SK-N-SH (cell line): Measurements from ENCODE around the gene PPP2R5E. TPM values are rescaled to one million over a fixed set of nuclear protein-coding genes. Genes with fewer than 3 reads are reported as not detected.

Experiments
- CTCF ChIA-PET: fragments of 300-600, 350-600 bp; formaldehyde crosslinking; extraction: SDS; loops from one replicate; lab custom pipeline; 2021; lab: Yijun Ruan, JAX
- POLR2A ChIA-PET: fragments of 350-600 bp; sonication (Branson Sonifier 250); formaldehyde crosslinking; extraction: SDS; loops from one replicate; lab custom pipeline; 2020; ENCODE audit warnings: antibody characterized with exemption, inconsistent platforms; lab: Yijun Ruan, JAX
- DNase-seq: peaks from one replicate; pipeline ENCODE4 v3.0.0; 2012
- H2AFZ ChIP-seq: fragments of 200-600 bp; sonication (generic); 2 replicates; pipeline ENCODE4 v1.8.1; 2016; ENCODE audit warnings: antibody characterized with exemption, mild to moderate bottlenecking, low read depth
- H3F3A ChIP-seq: fragments of 200-600 bp; sonication (generic); replicated peaks from 2 replicates; pipeline ENCODE3; 2016; ENCODE audit warnings: antibody characterized with exemption, mild to moderate bottlenecking; ENCODE audit not compliant: insufficient read depth
- H3K27ac ChIP-seq, 2 experiments: fragments of 200-500 bp in 1 of 2; fragments of 200-600 bp in 1 of 2; sonication (Bioruptor generic) in 1 of 2; sonication (generic), shearing (Covaris generic) in 1 of 2; 2 replicates each; pipeline versions ENCODE4 v1.5.1 to v1.6.1; 2014 to 2016; ENCODE audit warnings: low read depth in 2 of 2, inconsistent platforms in 1 of 2, low read length in 1 of 2, mild to moderate bottlenecking in 1 of 2, mixed read lengths in 1 of 2
- H3K27me3 ChIP-seq: fragments of 200-600 bp; sonication (generic), shearing (Covaris generic); 2 replicates; pipeline ENCODE4 v1.6.1; 2016; ENCODE audit warnings: mixed run types; ENCODE audit not compliant: insufficient read depth
- H3K36me3 ChIP-seq, 2 experiments: fragments of 200-500 bp in 1 of 2; fragments of 200-600 bp in 1 of 2; sonication (Bioruptor generic) in 1 of 2; sonication (generic) in 1 of 2; replicated peaks in 1 of 2; 2 replicates each; pipeline versions ENCODE3 to v1.5.1; 2014 to 2016; ENCODE audit warnings: low read length in 1 of 2, mild to moderate bottlenecking in 1 of 2; ENCODE audit not compliant: insufficient read depth in 2 of 2, control insufficient read depth in 1 of 2
- H3K4me1 ChIP-seq, 2 experiments: fragments of 200-500 bp in 1 of 2; fragments of 200-600 bp in 1 of 2; sonication (Bioruptor generic) in 1 of 2; sonication (generic), shearing (Covaris generic) in 1 of 2; 2 replicates each; pipeline versions ENCODE4 v1.5.1 to v1.6.1; 2014 to 2016; ENCODE audit warnings: low read depth in 1 of 2, low read length in 1 of 2, mixed run types in 1 of 2; ENCODE audit not compliant: insufficient read depth in 2 of 2, control insufficient read depth in 1 of 2
- H3K4me2 ChIP-seq: fragments of 200-600 bp; sonication (generic), shearing (Covaris generic); 2 replicates; pipeline ENCODE4 v1.6.1; 2017; ENCODE audit warnings: mixed run types
- H3K4me3 ChIP-seq, 2 experiments: fragments of 200-500 bp in 1 of 2; fragments of 200-600 bp in 1 of 2; sonication (Bioruptor generic) in 1 of 2; sonication (generic), shearing (Covaris generic) in 1 of 2; 2 replicates each; pipeline versions ENCODE4 v1.5.1 to v1.8.1; 2014 to 2016; ENCODE audit warnings: low read depth in 2 of 2, inconsistent platforms in 1 of 2, low read length in 1 of 2, mild to moderate bottlenecking in 1 of 2, mixed read lengths in 1 of 2, moderate library complexity in 1 of 2
- H3K79me2 ChIP-seq: fragments of 200-600 bp; sonication (generic); 2 replicates; pipeline ENCODE4 v1.8.1; 2017; ENCODE audit warnings: mild to moderate bottlenecking; ENCODE audit not compliant: insufficient read depth
- H3K9ac ChIP-seq: fragments of 200-600 bp; sonication (generic); 2 replicates; pipeline ENCODE4 v1.6.1; 2017; ENCODE audit warnings: mixed run types
- H3K9me2 ChIP-seq: fragments of 200-600 bp; sonication (generic); 2 replicates; pipeline ENCODE4 v1.6.1; 2017; ENCODE audit warnings: mixed run types
- H3K9me3 ChIP-seq: fragments of 200-600 bp; sonication (generic); 2 replicates; pipeline ENCODE4 v1.6.1; 2017; ENCODE audit warnings: mixed run types, mild to moderate bottlenecking, moderate library complexity
- H4K20me1 ChIP-seq: fragments of 200-600 bp; sonication (generic); 2 replicates; pipeline ENCODE4 v1.6.1; 2017; ENCODE audit warnings: mild to moderate bottlenecking, mixed run types; ENCODE audit not compliant: insufficient read depth
- CHD2 ChIP-seq: fragments of 150-350 bp; IDR thresholded peaks from 2 replicates; pipeline ENCODE4 v1.6.1; 2018; ENCODE audit warnings: low read length; ENCODE audit not compliant: partially characterized antibody
- EP300 ChIP-seq, 2 experiments: IDR thresholded peaks; 2 replicates each; pipeline versions ENCODE4 v1.4.0 to v1.6.1; 2012; ENCODE audit warnings: borderline replicate concordance in 1 of 2, low read depth in 1 of 2, low read length in 1 of 2
- EZH2phosphoT487 ChIP-seq: fragments of 200-600 bp; sonication (generic); IDR thresholded peaks from 2 replicates; pipeline ENCODE4 v1.6.1; 2017; ENCODE audit warnings: low read depth, mixed run types, mild to moderate bottlenecking, antibody characterized with exemption, moderate library complexity, borderline replicate concordance
- FOSL2 ChIP-seq: IDR thresholded peaks from 2 replicates; pipeline ENCODE4 v1.4.0; 2012; ENCODE audit warnings: low read depth, mild to moderate bottlenecking, moderate library complexity, borderline replicate concordance
- MEF2A ChIP-seq: IDR thresholded peaks from 2 replicates; pipeline ENCODE4 v1.4.0; 2012; ENCODE audit warnings: low read depth, borderline replicate concordance
- MXI1 ChIP-seq: IDR thresholded peaks from 2 replicates; pipeline ENCODE4 v1.6.1; 2012; ENCODE audit warnings: mild to moderate bottlenecking, low read depth, low read length, improper control_type of control experiment
- NRF1 ChIP-seq: IDR thresholded peaks from 2 replicates; pipeline ENCODE4 v1.6.1; 2012; ENCODE audit warnings: low read depth, mild to moderate bottlenecking, low read length
- POLR2AphosphoS5 ChIP-seq: IDR thresholded peaks from 2 replicates; pipeline ENCODE4 v1.6.1; 2012; ENCODE audit warnings: low read depth, low read length
- RAD21 ChIP-seq: IDR thresholded peaks from 2 replicates; pipeline ENCODE4 v1.6.1; 2012; ENCODE audit warnings: mild to moderate bottlenecking, low read length
- RCOR1 ChIP-seq: fragments of 150-350 bp; IDR thresholded peaks from 2 replicates; pipeline ENCODE4 v1.6.1; 2017; ENCODE audit warnings: antibody characterized with exemption, low read length
- RXRA ChIP-seq: IDR thresholded peaks from 2 replicates; pipeline ENCODE4 v1.4.0; 2012; ENCODE audit warnings: low read depth, mild to moderate bottlenecking, borderline replicate concordance
- TCF12 ChIP-seq: IDR thresholded peaks from 2 replicates; pipeline ENCODE4 v1.4.0; 2012
- WGBS: methylation state at CpG from one replicate; pipeline ENCODE4 v1.1.6; 2017; ENCODE audit warnings: low lambda C conversion rate; 5-methylcytosine and 5-hydroxymethylcytosine counted together
- polyA plus RNA-seq, 3 experiments: library from polyadenylated mRNA; depleted of rRNA; stranded (reverse); fragments of >200 nt; gene quantifications; 2 replicates each; pipeline ENCODE4 v1.2.3, GENCODE V29; 2012
- TF ChIP-seq, protein P1 (sequence below): IDR thresholded peaks from 2 replicates; pipeline ENCODE4 v1.4.0; 2012; ENCODE audit warnings: low read depth, borderline replicate concordance
- TF ChIP-seq, protein P2 (sequence below): fragments of 150-350 bp; IDR thresholded peaks from 2 replicates; pipeline ENCODE4 v1.6.1; 2016; ENCODE audit warnings: mild to moderate bottlenecking, low read depth, low read length
- TF ChIP-seq, protein P3 (sequence below): IDR thresholded peaks from 2 replicates; pipeline ENCODE4; 2012
- TF ChIP-seq, protein P4 (sequence below): fragments of 200-600 bp; sonication (generic); IDR thresholded peaks from 2 replicates; pipeline ENCODE4 v1.6.1; 2017; ENCODE audit warnings: antibody characterized with exemption, mild to moderate bottlenecking, moderate library complexity
- TF ChIP-seq, protein P5 (sequence below): IDR thresholded peaks from 2 replicates; pipeline ENCODE4 v1.4.0; 2012; ENCODE audit warnings: low read depth

Gene PPP2R5E
- polyA plus RNA-seq, 1 of the 3 experiments (the other 2 are of a cell fraction) = 4.4 TPM

DNA sequence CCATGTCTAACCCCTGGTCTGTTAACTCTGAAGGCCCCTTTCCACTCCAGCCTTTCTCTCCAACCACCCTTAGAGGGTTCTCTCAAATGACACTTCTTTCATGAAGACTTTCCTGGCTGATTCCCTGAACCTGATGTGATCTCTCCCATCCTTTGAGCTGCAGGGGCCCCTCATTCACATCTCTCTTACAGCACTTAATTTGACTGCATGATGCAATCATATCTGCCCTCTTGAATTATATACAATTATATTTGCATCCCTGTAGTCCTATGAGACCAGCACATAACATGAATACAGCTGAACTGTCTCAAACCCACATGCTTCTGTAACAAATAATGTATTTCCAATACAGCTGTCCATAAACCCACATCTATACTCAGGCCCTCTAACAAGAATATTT lies 56.4 kb downstream of the PPP2R5E start:
- H3K4me3 ChIP-seq = no peak overlapping the region
- peaks cover 100% of the 10 kb centered on the region for H3K79me2 ChIP-seq
- H3K27ac ChIP-seq = peak overlapping the region in 1 of 2 experiments; percentile 45; a peak in 1 of 4 replicates
- H3K4me1 ChIP-seq = peaks cover 6 to 12% of the 10 kb centered on the region in 2 experiments; a peak in 2 of 4 replicates
- no peaks in the 10 kb centered on the region for H3K9me3 ChIP-seq
- ChIA-PET POLR2A (interaction anchor here (0.7 kb wide), 1 partner anchor 15 kb away, joined by 3 read pairs; no protein-coding TSS in a partner anchor), CTCF (interaction anchor here (0.7 to 1.3 kb wide), 2 partner anchors 54 to 109 kb away, joined by 3 read pairs; no protein-coding TSS in a partner anchor)
- H3K9me2 ChIP-seq = no peaks in the 10 kb centered on the region
- no peak overlapping the region for H2AFZ ChIP-seq
- DNase-seq = no peak
- H3K36me3 ChIP-seq = no peaks in the 10 kb centered on the region
- H4K20me1 ChIP-seq = peaks cover 57% of the 10 kb centered on the region
- peaks cover 12% of the 10 kb centered on the region for H3F3A ChIP-seq
- H3K27me3 ChIP-seq = no peaks in the 10 kb centered on the region
- H3K4me2 ChIP-seq = no peak overlapping the region
- TF ChIP-seq CHD2 (no peak), NRF1 (no peak), EZH2phosphoT487 (no peak), MXI1 (no peak), EP300 (IDR thresholded peaks at IDR 0.05; ENCODE audit: borderline replicate concordance in 1 of 2, low read depth in 1 of 2, low read length in 1 of 2) (no peak)
- TF ChIP-seq, protein P1, sequence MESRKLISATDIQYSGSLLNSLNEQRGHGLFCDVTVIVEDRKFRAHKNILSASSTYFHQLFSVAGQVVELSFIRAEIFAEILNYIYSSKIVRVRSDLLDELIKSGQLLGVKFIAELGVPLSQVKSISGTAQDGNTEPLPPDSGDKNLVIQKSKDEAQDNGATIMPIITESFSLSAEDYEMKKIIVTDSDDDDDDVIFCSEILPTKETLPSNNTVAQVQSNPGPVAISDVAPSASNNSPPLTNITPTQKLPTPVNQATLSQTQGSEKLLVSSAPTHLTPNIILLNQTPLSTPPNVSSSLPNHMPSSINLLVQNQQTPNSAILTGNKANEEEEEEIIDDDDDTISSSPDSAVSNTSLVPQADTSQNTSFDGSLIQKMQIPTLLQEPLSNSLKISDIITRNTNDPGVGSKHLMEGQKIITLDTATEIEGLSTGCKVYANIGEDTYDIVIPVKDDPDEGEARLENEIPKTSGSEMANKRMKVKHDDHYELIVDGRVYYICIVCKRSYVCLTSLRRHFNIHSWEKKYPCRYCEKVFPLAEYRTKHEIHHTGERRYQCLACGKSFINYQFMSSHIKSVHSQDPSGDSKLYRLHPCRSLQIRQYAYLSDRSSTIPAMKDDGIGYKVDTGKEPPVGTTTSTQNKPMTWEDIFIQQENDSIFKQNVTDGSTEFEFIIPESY = no peak
- TF ChIP-seq, protein P2, sequence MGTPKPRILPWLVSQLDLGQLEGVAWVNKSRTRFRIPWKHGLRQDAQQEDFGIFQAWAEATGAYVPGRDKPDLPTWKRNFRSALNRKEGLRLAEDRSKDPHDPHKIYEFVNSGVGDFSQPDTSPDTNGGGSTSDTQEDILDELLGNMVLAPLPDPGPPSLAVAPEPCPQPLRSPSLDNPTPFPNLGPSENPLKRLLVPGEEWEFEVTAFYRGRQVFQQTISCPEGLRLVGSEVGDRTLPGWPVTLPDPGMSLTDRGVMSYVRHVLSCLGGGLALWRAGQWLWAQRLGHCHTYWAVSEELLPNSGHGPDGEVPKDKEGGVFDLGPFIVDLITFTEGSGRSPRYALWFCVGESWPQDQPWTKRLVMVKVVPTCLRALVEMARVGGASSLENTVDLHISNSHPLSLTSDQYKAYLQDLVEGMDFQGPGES = no peak
- TF ChIP-seq, protein P3, sequence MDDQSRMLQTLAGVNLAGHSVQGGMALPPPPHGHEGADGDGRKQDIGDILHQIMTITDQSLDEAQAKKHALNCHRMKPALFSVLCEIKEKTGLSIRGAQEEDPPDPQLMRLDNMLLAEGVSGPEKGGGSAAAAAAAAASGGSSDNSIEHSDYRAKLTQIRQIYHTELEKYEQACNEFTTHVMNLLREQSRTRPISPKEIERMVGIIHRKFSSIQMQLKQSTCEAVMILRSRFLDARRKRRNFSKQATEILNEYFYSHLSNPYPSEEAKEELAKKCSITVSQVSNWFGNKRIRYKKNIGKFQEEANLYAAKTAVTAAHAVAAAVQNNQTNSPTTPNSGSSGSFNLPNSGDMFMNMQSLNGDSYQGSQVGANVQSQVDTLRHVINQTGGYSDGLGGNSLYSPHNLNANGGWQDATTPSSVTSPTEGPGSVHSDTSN = no peak
- no peak overlapping the region for H3K9ac ChIP-seq

DNA sequence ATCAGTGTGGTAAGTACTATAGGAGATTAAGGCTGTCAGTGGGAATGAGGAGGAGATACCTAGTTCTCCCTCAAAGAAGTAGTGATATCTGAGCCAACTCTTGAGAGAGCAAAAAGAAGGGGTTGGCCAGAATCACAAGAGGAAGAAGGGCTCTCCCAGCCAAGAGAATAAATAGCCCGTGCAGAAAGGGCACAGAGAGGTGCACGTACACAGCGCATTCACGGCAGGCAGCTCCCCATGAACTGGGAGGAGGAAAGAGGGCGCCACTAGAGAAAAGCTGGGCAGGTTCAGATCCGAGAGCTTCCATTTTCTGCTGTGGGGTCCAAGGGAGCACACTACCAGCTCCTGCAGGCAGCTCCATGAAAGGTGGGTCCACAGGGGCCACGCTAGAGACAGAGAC lies 59.9 kb downstream of the PPP2R5E start:
- Histone ChIP-seq H3K9me2 (no peaks in the 10 kb centered on the region), H3K4me2 (no peak overlapping the region), H3K27ac (no peak overlapping the region; a peak in 1 of 4 replicates), H3K4me3 (no peak overlapping the region), H3K36me3 (no peaks in the 10 kb centered on the region), H3K9me3 (no peaks in the 10 kb centered on the region), H3K4me1 (peaks cover 6 to 11% of the 10 kb centered on the region in 2 experiments; a peak in 2 of 4 replicates), H3K79me2 (peaks cover 100% of the 10 kb centered on the region), H2AFZ (no peak overlapping the region), H3K9ac (no peak overlapping the region), H4K20me1 (peaks cover 58% of the 10 kb centered on the region), H3F3A (peaks cover 11% of the 10 kb centered on the region), H3K27me3 (no peaks in the 10 kb centered on the region)
- POLR2A ChIA-PET = no interaction called here
- 96% methylated on average over 7 of the region's 7 CpGs for WGBS
- no peak for DNase-seq
- CTCF ChIA-PET = interaction anchor here (0.7 to 2.0 kb wide), 2 partner anchors 10 to 44 kb away, joined by 3 to 6 read pairs; no protein-coding TSS in a partner anchor
- TF ChIP-seq RXRA (no peak), POLR2AphosphoS5 (no peak), FOSL2 (no peak), RAD21 (no peak), TCF12 (no peak), EZH2phosphoT487 (no peak), MEF2A (no peak), RCOR1 (no peak)
- TF ChIP-seq, protein P4, sequence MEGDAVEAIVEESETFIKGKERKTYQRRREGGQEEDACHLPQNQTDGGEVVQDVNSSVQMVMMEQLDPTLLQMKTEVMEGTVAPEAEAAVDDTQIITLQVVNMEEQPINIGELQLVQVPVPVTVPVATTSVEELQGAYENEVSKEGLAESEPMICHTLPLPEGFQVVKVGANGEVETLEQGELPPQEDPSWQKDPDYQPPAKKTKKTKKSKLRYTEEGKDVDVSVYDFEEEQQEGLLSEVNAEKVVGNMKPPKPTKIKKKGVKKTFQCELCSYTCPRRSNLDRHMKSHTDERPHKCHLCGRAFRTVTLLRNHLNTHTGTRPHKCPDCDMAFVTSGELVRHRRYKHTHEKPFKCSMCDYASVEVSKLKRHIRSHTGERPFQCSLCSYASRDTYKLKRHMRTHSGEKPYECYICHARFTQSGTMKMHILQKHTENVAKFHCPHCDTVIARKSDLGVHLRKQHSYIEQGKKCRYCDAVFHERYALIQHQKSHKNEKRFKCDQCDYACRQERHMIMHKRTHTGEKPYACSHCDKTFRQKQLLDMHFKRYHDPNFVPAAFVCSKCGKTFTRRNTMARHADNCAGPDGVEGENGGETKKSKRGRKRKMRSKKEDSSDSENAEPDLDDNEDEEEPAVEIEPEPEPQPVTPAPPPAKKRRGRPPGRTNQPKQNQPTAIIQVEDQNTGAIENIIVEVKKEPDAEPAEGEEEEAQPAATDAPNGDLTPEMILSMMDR = no peak
- TF ChIP-seq, protein P2 = no peak
- TF ChIP-seq, protein P5, sequence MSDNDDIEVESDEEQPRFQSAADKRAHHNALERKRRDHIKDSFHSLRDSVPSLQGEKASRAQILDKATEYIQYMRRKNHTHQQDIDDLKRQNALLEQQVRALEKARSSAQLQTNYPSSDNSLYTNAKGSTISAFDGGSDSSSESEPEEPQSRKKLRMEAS = no peak
